Amygdala (tissue), 56 donors: Measurements from ENCODE around the gene NSA2.

Experiments used
- DNase-seq, 56 donors: peaks; one replicate each; lab custom pipeline; 2025; lab: John Stamatoyannopoulos, UW

NSA2 gene

DNA sequence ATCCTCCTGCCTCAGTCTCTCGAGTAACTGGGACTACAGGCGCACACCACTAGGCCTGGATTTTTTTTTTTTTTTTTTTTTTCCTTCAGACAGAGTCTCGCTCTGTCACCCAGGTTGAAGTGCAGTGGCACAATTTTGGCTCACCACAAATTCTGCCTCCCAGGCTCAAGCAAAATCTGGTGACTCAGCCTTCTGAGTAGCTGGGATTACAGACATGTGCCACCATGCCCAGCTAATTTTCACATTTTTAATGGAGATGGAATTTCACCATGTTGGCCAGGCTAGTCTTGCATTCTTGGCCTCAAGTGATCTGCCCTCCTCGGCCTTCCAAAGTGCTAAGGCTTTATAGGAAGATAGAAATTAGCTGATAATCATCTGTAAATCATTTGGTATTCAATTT lies 43.9 kb downstream of the NSA2 start:
- DNase-seq, result no peak

DNA sequence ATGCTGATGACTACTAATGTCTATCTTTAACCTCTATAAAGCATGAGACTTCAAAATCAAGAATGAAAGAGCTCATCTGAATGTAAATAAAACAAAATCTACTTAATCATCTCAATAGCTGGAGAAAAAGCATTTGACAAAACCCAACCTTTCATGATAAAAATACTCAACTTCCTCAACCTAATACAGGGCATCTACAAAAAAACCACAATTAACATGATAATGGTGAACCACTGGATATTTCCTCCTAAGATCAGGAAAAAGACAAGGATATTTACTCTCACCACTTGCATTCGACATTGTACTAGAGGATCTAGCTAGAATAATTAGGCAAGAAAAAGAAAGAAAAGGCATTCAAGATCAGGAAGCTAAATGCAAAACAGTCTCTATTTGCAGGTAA lies 49.8 kb downstream of the NSA2 start:
- DNase-seq, result no peak

- DNase-seq, result no peak
These were observed 55.2 kb downstream of the NSA2 start for GRCh38 chr5:74822288-74822687.

DNA sequence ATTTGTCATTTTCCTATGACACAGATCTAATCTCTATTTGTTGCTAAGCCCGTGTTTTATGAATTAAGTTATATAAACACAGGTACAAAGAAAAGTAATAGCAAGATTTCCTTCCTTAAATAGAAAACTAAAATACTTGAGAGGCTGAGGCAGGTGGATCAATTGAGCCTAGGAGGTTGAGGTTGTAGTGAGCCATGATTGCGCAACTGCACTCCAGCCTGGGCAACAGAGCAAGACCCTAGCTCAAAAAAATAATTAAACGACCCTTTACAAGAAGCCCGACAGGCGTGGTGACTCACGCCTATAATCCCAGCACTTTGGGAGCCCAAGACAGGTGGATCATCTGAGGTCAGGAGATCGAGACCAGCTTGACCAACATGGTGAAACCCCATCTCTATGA lies 62.4 kb downstream of the NSA2 start:
- no peak for DNase-seq
